Peyer's patch (tissue), 4 donors: ENCODE data around the gene UBE2E2. TPM values are rescaled to one million over a fixed set of nuclear protein-coding genes. Genes with fewer than 3 reads are reported as not detected.
"Not testable (repeated sequence)": the region's sequence is repeated elsewhere in the genome, so short reads cannot be mapped to it uniquely, and the experiment has no call there.

Experiments
- DNase-seq, 3 donors: peaks; one replicate each; pipeline ENCODE4 v3.0.0-alpha.2; 2017 to 2019
- H3K27ac ChIP-seq, 4 donors: fragments of 200-600 bp; sonication (generic); one replicate each; pipeline ENCODE4 v1.5.1; 2016 to 2019
- H3K27me3 ChIP-seq, 2 donors: fragments of 200-600 bp; sonication (generic); one replicate each; pipeline ENCODE4 v1.5.1; 2019
- H3K36me3 ChIP-seq, 3 donors: fragments of 200-600 bp; sonication (generic); one replicate each; pipeline ENCODE4 v1.5.1; 2016 to 2019
- H3K4me1 ChIP-seq, 4 donors: fragments of 200-600 bp; sonication (generic); one replicate each; pipeline ENCODE4 v1.5.1; 2016 to 2019
- H3K4me3 ChIP-seq, 4 donors: fragments of 200-600 bp; sonication (generic); 1 replicate in 3 of 4; 2 replicates in 1 of 4; pipeline ENCODE4 v1.5.1; 2016 to 2019; ENCODE audit warnings: mild to moderate bottlenecking in 1 of 4
- H3K9me3 ChIP-seq, 4 donors: fragments of 200-600 bp; sonication (generic); one replicate each; pipeline ENCODE4 v1.5.1; 2016 to 2019; ENCODE audit warnings: mild to moderate bottlenecking in 1 of 4
- POLR2A ChIP-seq, 2 donors: fragments of 450-650 bp; IDR thresholded peaks; one replicate each; pipeline ENCODE4 v1.5.1; 2017; ENCODE audit warnings: antibody characterized with exemption in 2 of 2, mild to moderate bottlenecking in 2 of 2, moderate library complexity in 2 of 2
- total RNA-seq, 4 donors: library from RNA; depleted of rRNA; stranded (reverse); fragments of >200 nt; gene quantifications; one replicate each; pipeline ENCODE4 v1.1.0, GENCODE V29; 2016
- TF ChIP-seq, protein P1 (sequence below), 6 experiments: fragments of 450-650 bp in 4 of 6; fragments of 200-600 bp in 2 of 6; sonication (generic) in 1 of 6; IDR thresholded peaks; one replicate each; pipeline ENCODE4 v1.5.1; 2017 to 2019; ENCODE audit warnings: antibody characterized with exemption in 6 of 6, mild to moderate bottlenecking in 3 of 6, moderate library complexity in 1 of 6

Gene UBE2E2
- total RNA-seq, 4 donors from 2014 or later = 0.70 to 37.1 (median 20.8) TPM

DNA sequence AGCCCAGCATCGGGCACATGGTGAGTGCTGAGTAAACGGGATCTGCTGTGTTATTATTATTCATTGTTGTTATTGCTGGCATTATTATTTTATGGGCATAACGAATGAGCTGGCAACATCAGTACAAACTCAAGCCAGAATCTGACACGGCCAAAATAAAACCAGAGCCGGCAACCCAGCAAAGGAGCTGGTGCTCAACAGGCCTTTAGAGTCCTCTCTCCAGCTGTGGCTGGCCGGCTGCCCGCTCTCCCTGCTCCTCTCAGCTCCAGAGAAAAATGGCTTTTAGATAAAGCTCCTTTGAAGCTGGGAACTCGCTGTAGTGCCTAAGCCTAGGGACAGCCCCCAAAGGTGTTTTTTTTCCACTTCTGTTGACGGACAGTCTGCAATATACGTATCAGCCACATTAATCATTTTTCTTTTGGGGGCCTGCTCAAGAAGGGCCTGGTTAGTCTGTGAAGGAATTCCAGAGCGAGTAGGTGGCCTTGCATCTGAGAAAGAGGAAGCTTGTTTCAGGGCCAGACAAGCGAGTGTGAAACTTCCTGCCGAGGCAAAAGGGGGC lies 408.7 kb downstream of the UBE2E2 start:
- H3K4me1 ChIP-seq = peaks cover 0 to 5% (median 0%) of the 10 kb centered on the region in 4 donors
- H3K9me3 ChIP-seq = no peaks in the 10 kb centered on the region
- no peak for TF ChIP-seq POLR2A (IDR thresholded peaks at IDR 0.05)
- TF ChIP-seq, protein P1, sequence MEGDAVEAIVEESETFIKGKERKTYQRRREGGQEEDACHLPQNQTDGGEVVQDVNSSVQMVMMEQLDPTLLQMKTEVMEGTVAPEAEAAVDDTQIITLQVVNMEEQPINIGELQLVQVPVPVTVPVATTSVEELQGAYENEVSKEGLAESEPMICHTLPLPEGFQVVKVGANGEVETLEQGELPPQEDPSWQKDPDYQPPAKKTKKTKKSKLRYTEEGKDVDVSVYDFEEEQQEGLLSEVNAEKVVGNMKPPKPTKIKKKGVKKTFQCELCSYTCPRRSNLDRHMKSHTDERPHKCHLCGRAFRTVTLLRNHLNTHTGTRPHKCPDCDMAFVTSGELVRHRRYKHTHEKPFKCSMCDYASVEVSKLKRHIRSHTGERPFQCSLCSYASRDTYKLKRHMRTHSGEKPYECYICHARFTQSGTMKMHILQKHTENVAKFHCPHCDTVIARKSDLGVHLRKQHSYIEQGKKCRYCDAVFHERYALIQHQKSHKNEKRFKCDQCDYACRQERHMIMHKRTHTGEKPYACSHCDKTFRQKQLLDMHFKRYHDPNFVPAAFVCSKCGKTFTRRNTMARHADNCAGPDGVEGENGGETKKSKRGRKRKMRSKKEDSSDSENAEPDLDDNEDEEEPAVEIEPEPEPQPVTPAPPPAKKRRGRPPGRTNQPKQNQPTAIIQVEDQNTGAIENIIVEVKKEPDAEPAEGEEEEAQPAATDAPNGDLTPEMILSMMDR (IDR thresholded peaks at IDR 0.05) = no peak
- H3K4me3 ChIP-seq = no peak overlapping the region
- H3K27me3 ChIP-seq = no peaks in the 10 kb centered on the region
- no peaks in the 10 kb centered on the region for H3K36me3 ChIP-seq
- no peak for DNase-seq
- no peak overlapping the region for H3K27ac ChIP-seq

DNA sequence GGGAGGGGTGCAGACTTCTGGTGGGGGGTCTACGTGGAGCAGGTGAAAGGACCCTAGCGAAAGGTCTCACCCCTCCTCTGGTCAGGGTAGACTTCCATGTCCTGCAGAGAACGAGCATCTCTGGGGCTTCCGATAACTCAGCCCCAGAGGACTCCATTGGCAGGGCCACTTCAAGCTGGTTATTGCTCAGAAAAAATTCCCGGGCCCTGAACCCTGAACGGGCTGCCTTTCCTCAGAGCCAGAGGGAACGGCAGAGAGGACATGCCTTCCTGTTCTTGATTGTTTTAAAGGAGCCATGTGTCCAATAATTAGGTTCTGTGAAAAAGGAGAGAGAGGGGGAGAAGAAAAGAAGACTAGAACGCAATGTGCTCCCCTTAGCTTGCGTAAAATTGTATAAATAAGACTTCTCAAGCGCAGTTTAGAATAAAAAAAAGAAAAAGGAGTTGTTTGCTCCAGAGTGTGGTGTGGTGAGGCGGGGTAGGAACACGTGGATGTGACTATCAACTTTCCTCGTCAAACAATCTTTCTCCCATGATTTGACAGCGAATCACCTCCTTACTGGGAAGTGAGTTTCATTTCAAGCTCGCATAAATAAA lies 409.3 kb downstream of the UBE2E2 start:
- no peak for TF ChIP-seq POLR2A (IDR thresholded peaks at IDR 0.05)
- TF ChIP-seq, protein P1 (IDR thresholded peaks at IDR 0.05) = no peak
- DNase-seq = no peak
- no peaks in the 10 kb centered on the region for H3K27me3 ChIP-seq
- H3K4me3 ChIP-seq = no peak overlapping the region
- no peak overlapping the region for H3K27ac ChIP-seq
- H3K4me1 ChIP-seq = peaks cover 0 to 5% (median 0%) of the 10 kb centered on the region in 4 donors
- no peaks in the 10 kb centered on the region for H3K36me3 ChIP-seq
- H3K9me3 ChIP-seq = no peaks in the 10 kb centered on the region

DNA sequence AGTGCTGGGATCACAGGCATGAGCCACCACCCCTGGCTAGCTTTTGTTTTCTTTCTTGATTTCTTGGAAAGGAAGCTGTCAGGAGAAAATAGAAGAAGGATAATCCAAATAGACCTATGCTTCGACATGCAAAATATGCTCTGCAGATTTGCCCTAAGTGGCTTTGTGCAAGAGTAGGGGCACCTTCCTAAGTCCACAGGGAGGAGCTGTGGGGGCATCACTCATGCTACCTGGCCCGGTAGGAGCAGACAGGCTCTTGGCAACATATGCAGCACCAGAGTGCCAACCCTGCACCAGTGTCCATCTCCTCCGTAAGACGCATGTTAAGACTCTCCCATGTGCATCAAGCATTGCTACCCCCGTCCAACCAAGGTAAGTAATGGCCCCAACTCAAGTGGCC lies 411.9 kb downstream of the UBE2E2 start:
- no peaks in the 10 kb centered on the region for H3K9me3 ChIP-seq
- no peak for DNase-seq
- H3K27ac ChIP-seq = no peak overlapping the region
- no peak for TF ChIP-seq POLR2A (IDR thresholded peaks at IDR 0.05)
- TF ChIP-seq, protein P1 (IDR thresholded peaks at IDR 0.05) = no peak
- no peak overlapping the region for H3K4me3 ChIP-seq
- no peaks in the 10 kb centered on the region for H3K27me3 ChIP-seq
- no peaks in the 10 kb centered on the region for H3K36me3 ChIP-seq
- peaks cover 0 to 5% (median 0%) of the 10 kb centered on the region in 4 donors for H3K4me1 ChIP-seq

DNA sequence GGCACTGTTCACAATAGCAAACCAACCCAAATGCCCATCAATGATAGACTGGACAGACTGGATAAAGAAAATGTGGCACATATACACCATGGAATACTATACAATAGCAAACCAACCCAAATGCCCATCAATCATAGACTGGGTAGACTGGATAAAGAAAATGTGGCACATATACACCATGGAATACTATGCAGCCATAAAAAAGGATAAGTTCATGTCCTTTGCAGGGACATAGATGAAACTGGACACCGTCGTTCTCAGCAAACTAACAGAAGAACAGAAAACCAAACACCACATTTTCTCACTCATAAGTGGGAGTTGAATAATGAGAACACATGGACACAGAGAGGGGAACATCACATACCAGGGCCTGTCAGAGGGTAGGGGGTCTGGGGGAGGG lies 415.3 kb downstream of the UBE2E2 start:
- not testable (repeated sequence) for H3K27ac ChIP-seq

DNA sequence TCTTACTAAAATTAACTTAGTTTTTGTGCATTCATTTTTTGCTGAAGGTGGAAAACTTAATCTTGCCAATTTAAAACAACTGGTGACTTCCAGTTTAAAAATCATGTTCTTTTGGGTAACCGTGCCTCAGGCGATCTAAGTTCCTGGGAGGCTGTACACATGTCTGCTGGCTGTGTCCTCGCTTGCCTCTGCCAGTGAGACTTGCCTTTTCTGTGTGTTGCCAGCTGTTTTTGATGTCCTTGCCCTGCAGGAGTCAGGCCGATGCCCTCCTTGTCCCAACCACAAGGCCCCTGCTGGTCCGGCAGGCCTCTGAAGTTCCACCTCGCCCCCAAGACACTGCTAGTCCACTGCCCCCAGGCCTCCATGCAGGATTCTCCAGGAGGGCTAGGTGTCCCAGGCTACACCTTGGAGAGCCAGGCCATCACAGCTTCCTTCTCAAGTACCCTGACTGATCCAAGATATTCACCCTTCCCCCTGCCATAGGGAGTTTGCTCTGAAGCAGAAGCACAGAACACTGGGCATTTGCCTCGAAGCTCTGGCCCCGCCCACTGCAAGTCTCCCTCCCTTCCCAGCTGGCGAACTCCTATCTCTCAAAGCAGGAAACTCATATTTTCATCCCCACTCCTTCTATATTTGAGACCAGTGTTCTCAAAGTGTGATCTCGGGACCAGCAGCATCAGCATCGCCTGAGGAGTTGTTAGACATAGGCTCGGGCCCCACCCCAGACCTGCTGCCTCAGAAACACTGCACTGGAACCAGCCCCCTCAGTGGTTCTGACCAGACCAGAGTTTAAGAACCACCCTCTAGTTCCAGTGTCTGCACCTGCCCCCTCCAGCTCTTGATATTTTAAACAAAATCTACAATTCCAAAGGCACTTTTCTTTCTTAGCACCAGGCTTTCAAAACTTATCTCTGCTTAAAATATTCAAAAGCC lies 416.8 kb downstream of the UBE2E2 start:
- TF ChIP-seq, protein P1 (IDR thresholded peaks at IDR 0.05) = no peak
- TF ChIP-seq POLR2A (IDR thresholded peaks at IDR 0.05) = no peak
- H3K27ac ChIP-seq = no peak overlapping the region
- no peak overlapping the region for H3K4me3 ChIP-seq
- DNase-seq = no peak
- no peaks in the 10 kb centered on the region for H3K36me3 ChIP-seq
- H3K9me3 ChIP-seq = peaks cover 0 to under 1% (median 0%) of the 10 kb centered on the region in 4 donors
- H3K4me1 ChIP-seq = no peaks in the 10 kb centered on the region
- H3K27me3 ChIP-seq = no peaks in the 10 kb centered on the region

More for the DNA sequence above, 415.3 kb downstream of the UBE2E2 start:
- DNase-seq, H3K36me3 ChIP-seq, H3K9me3 ChIP-seq, H3K4me1 ChIP-seq, H3K27me3 ChIP-seq, H3K4me3 ChIP-seq: not testable (repeated sequence)

DNA sequence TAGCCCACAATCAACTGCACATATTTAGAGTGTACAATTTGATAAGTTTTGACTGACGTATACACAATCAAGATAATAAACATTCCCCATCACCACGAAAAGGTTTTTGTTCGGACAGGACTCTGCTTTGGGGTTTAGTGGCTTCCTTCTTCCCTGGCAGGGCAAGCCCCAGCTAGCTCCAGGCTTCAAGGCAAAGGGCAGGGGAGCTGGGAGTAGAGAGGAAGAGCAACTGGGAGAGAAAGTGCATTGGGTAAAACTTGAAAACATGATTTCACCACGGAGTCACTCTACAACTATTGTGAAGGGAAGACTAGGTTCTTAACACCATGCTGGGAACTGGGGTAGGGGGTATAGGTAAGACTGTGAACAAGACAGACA lies 417.5 kb downstream of the UBE2E2 start:
- Histone ChIP-seq H3K27ac (no peak overlapping the region), H3K4me3 (no peak overlapping the region), H3K9me3 (peaks cover 0 to 3% (median 0%) of the 10 kb centered on the region in 4 donors), H3K4me1 (no peaks in the 10 kb centered on the region), H3K27me3 (no peaks in the 10 kb centered on the region), H3K36me3 (no peaks in the 10 kb centered on the region)
- no peak for TF ChIP-seq POLR2A (IDR thresholded peaks at IDR 0.05)
- TF ChIP-seq, protein P1 (IDR thresholded peaks at IDR 0.05) = no peak
- no peak for DNase-seq
